ENCODE results near the gene DUOX1. TPM values are rescaled to one million over a fixed set of nuclear protein-coding genes. Genes with fewer than 3 reads are reported as not detected.
"Not testable (repeated sequence)": the region's sequence is repeated elsewhere in the genome, so short reads cannot be mapped to it uniquely, and the experiment has no call there.

The DUOX1 gene
- total and polyA plus RNA-seq, 12 donors = 0.14 to 0.99 (median 0.61) TPM; not detected in 1

DNA sequence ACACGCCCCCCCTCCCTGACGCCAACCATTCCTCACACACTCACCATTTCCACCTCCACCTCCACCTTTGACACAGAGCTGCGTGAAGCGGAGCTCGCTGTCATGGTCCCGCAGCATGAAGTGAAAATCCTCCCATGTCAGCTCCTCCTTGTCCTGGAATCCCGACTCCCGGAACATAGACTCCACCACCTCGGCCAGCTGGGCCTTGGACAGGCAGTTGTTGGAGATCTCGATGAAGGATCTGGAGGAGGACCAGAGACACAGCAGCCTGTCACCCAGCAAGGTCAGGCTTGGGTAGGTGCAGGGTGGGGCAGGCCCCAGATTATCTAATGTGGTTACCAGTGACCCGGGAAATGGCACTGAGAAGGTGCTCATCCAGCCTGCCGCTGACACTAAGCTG is 28.0 kb upstream of the DUOX1 start:
- DNase-seq (no peak), ATAC-seq (no peak)
- Histone ChIP-seq H3K4me1 (no peaks in the 10 kb centered on the region), H3K36me3 (no peaks in the 10 kb centered on the region), H3K4me3 (no peak overlapping the region), H3K27ac (no peak overlapping the region), H3K27me3 (peaks cover 0 to 20% (median 0%) of the 10 kb centered on the region in 7 donors), H3K9me3 (no peaks in the 10 kb centered on the region)
- WGBS, 2 donors = 92% methylated on average over 12 of the region's 12 CpGs
- TF ChIP-seq, protein P1, sequence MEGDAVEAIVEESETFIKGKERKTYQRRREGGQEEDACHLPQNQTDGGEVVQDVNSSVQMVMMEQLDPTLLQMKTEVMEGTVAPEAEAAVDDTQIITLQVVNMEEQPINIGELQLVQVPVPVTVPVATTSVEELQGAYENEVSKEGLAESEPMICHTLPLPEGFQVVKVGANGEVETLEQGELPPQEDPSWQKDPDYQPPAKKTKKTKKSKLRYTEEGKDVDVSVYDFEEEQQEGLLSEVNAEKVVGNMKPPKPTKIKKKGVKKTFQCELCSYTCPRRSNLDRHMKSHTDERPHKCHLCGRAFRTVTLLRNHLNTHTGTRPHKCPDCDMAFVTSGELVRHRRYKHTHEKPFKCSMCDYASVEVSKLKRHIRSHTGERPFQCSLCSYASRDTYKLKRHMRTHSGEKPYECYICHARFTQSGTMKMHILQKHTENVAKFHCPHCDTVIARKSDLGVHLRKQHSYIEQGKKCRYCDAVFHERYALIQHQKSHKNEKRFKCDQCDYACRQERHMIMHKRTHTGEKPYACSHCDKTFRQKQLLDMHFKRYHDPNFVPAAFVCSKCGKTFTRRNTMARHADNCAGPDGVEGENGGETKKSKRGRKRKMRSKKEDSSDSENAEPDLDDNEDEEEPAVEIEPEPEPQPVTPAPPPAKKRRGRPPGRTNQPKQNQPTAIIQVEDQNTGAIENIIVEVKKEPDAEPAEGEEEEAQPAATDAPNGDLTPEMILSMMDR (IDR thresholded peaks at IDR 0.05) = no peak
- intact Hi-C loops (cut with DNase I) = no loop called here

DNA sequence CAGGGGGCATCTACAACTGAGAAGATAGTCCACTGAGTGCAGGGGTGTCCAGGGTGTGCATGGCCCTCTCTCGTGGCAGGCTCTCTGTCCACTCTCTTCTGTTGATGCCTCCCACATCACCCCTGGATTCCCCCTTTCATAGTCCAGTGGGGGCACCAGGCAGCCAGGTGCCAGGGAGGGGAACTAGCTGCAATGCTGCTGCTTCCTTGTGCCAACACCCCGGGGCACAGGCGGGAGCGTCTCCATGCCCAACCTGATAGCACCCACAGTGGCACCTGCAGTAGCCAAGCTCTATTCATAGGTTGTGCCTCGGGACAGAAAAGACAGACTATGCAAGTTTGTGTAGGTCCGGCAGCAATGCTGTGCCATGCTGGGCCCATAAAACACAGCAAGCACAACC is 27.6 kb upstream of the DUOX1 start:
- Histone ChIP-seq H3K4me3 (no peak overlapping the region), H3K36me3 (no peaks in the 10 kb centered on the region), H3K9me3 (no peaks in the 10 kb centered on the region), H3K4me1 (no peaks in the 10 kb centered on the region), H3K27me3 (peaks cover 0 to 25% (median 0%) of the 10 kb centered on the region in 7 donors), H3K27ac (no peak overlapping the region)
- WGBS, 2 donors = 88 to 95% methylated on average over 6 of the region's 6 CpGs
- no peak for DNase-seq
- ATAC-seq = no peak
- TF ChIP-seq, protein P1 (IDR thresholded peaks at IDR 0.05) = no peak
- intact Hi-C loops (cut with DNase I) = no loop called here

DNA sequence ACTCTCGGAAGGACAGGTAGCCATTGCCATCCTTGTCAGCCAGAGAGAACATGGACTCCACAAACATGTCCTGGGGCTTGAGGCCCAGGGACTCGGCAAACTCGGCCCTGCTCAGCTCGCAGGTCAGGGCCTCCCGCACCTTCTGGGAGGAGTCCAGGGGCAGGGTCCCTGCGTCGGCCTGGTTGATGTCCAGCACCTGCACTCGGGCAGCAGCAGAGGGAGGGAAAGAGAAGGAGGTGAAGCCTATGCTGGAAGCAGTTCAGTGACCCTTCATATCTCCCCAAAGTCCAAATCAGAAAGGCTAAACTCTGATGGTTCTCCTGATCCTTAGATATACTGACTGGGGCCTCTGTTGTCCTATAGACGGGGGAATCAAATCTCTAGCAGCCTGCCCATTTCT is 25.6 kb upstream of the DUOX1 start:
- peaks cover 0 to 42% (median 12%) of the 10 kb centered on the region in 7 donors for H3K27me3 ChIP-seq
- DNase-seq; H3K36me3 ChIP-seq; intact Hi-C loops (cut with DNase I); H3K9me3 ChIP-seq; H3K4me1 ChIP-seq; H3K4me3 ChIP-seq; ATAC-seq; H3K27ac ChIP-seq: not testable (repeated sequence)
- 90% methylated on average over 9 of the region's 9 CpGs for WGBS, 2 donors

DNA sequence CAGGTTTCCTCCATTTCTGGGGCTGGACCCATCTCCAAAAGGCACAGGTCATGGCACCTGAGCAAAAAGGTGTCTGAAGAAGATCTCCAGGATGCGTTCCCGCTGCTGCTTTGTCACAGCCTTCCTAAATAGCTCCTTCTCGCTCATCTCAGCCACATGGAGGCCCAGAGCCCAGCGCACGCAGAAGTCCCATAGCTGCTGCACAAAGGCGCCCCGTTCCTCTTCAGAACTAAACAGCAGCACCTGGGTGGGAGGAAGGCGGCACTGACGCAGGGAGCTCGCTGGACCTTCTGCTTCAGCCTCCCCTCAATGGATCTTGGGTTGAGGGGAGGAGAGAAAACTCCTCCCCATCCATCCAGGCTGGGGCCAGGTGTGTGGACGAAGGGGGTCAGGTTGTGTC is 24.2 kb upstream of the DUOX1 start:
- Histone ChIP-seq H3K36me3 (no peaks in the 10 kb centered on the region), H3K27ac (no peak overlapping the region), H3K9me3 (no peaks in the 10 kb centered on the region), H3K4me1 (no peaks in the 10 kb centered on the region), H3K4me3 (no peak overlapping the region), H3K27me3 (peaks cover 0 to 53% (median 26%) of the 10 kb centered on the region in 7 donors)
- TF ChIP-seq, protein P1 (IDR thresholded peaks at IDR 0.05) = no peak
- intact Hi-C loops (cut with DNase I) = no loop called here
- DNase-seq = no peak
- no peak for ATAC-seq
- 91 to 94% methylated on average over 11 of the region's 11 CpGs for WGBS, 2 donors

DNA sequence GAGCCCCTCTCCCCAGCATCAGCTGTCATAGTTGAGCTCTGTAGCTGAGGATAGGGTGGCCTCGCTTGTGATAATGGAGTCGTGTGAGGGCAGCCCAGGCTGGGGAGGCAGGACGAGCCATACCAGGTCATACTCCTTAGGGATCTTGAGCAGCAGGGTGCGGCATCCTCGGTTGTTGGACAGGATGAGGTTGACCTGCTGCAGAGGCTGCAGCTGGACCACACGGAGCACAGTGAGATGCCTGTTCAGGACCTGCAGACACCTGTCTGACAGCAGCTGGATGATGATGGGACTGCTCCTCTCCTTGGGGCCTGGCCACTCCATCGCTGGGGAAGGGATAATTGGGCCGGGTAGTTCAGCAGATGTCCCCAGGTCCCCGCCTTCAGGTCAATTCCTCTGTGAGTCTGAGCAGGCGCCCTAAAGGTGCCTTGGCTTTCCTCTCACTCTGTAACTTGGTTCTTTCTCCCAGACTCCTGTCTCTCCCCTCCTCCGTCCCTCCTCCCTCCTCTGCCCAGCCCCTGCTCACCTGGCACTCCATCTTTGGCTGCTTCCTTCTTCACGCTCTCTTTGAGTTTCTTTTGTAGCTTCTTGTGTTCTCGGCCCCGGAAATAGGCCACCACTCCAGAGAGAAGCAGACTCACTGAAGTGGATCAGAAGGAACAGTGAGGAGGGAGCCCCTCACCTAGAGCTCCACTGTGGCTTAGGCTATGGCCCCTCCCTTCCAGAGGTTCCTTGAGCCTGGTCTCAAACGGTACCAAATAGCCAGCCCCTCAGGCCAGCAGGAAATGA is 23.6 kb upstream of the DUOX1 start:
- DNase-seq (no peak), ATAC-seq (no peak)
- intact Hi-C loops (cut with DNase I) = no loop called here
- H3K9me3 ChIP-seq = no peaks in the 10 kb centered on the region
- H3K4me1 ChIP-seq = no peaks in the 10 kb centered on the region
- TF ChIP-seq, protein P1 (IDR thresholded peaks at IDR 0.05) = no peak
- H3K36me3 ChIP-seq = no peaks in the 10 kb centered on the region
- 76 to 79% methylated on average over 15 of the region's 15 CpGs for WGBS, 2 donors
- no peak overlapping the region for H3K27ac ChIP-seq
- peaks cover 0 to 53% (median 28%) of the 10 kb centered on the region in 7 donors for H3K27me3 ChIP-seq
- no peak overlapping the region for H3K4me3 ChIP-seq
